Measurements from ENCODE around the gene TRIM52. TPM values are rescaled to one million over a fixed set of nuclear protein-coding genes. Genes with fewer than 3 reads are reported as not detected.

TRIM52 gene
- total RNA-seq, 2 donors from 2014 or later: 5.3 to 5.9 TPM

DNA sequence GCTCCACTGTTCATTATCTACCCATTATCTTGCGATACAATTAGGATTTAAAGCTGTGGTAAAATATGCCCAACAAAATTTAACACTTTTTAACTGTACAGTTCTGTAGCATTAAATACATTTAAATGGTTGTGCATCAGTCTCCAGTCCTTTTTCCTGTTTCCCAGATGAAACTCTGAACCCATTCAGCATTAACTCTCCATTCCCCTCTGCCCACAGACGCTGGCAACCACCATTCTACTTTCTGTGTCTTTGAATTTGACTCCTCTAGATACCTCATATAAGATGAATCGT lies 53.0 kb downstream of the TRIM52 start:
- H3K9me3 ChIP-seq (ENCODE audit: control insufficient read depth, low read length): no peaks in the 10 kb centered on the region
- no peaks in the 10 kb centered on the region for H3K36me3 Mint-ChIP-seq (ENCODE audit: low read depth)
- H3K27ac Mint-ChIP-seq: no peak overlapping the region
- no peaks in the 10 kb centered on the region for H3K36me3 ChIP-seq (ENCODE audit: control insufficient read depth, insufficient read depth, low read length)
- peaks cover 6% of the 10 kb centered on the region for H3K4me1 Mint-ChIP-seq
- H3K4me3 Mint-ChIP-seq: peak overlapping the region; percentile 87
- H3K27me3 ChIP-seq (ENCODE audit: control insufficient read depth, insufficient read depth, low read length, poor library complexity, severe bottlenecking): peaks cover 46% of the 10 kb centered on the region
- peaks cover 43% of the 10 kb centered on the region for H3K27me3 Mint-ChIP-seq (ENCODE audit: insufficient read depth)
- no peaks in the 10 kb centered on the region for H3K9me3 Mint-ChIP-seq
- TF ChIP-seq CTCF (conservative IDR thresholded peaks at IDR 0.05): no peak
- no peaks in the 10 kb centered on the region for H3K4me1 ChIP-seq (ENCODE audit: control insufficient read depth, insufficient read depth, low read length)
- 55 to 57% methylated on average over 2 to 3 of the region's 3 CpGs for WGBS, 2 experiments (ENCODE audit: insufficient coverage in 1 of 2, insufficient read length in 1 of 2)
- H3K9ac ChIP-seq (ENCODE audit: extremely low read depth, low read length, poor library complexity, severe bottlenecking): no peak overlapping the region
- H3K27ac ChIP-seq (ENCODE audit: low read depth, low read length): no peak overlapping the region
- DNase-seq: no peak
- peak overlapping the region; percentile 98 for H3K4me3 ChIP-seq (ENCODE audit: low read length)

- no peak for TF ChIP-seq CTCF (conservative IDR thresholded peaks at IDR 0.05)
- H3K27me3 Mint-ChIP-seq (ENCODE audit: insufficient read depth): peaks cover 44% of the 10 kb centered on the region
- H3K27ac ChIP-seq (ENCODE audit: low read depth, low read length): no peak overlapping the region
These were observed 53.6 kb downstream of the TRIM52 start for GRCh38 chr5:181207214-181207959.

GRCh38 chr5:181205761-181206649 lies 54.9 kb downstream of the TRIM52 start:
- DNase-seq: no peak
- H3K27me3 Mint-ChIP-seq (ENCODE audit: insufficient read depth): peaks cover 56% of the 10 kb centered on the region
- H3K9me3 Mint-ChIP-seq: no peaks in the 10 kb centered on the region
- peaks cover 6% of the 10 kb centered on the region for H3K4me1 Mint-ChIP-seq
- Histone ChIP-seq H3K9ac (ENCODE audit: extremely low read depth, low read length, poor library complexity, severe bottlenecking) (peak overlapping the region; percentile 1), H3K27ac (ENCODE audit: low read depth, low read length) (no peak overlapping the region), H3K4me3 (ENCODE audit: low read length) (peak overlapping the region; percentile 98), H3K27me3 (ENCODE audit: control insufficient read depth, insufficient read depth, low read length, poor library complexity, severe bottlenecking) (peaks cover 53% of the 10 kb centered on the region), H3K4me1 (ENCODE audit: control insufficient read depth, insufficient read depth, low read length) (no peaks in the 10 kb centered on the region), H3K9me3 (ENCODE audit: control insufficient read depth, low read length) (no peaks in the 10 kb centered on the region), H3K36me3 (ENCODE audit: control insufficient read depth, insufficient read depth, low read length) (no peaks in the 10 kb centered on the region)
- no peaks in the 10 kb centered on the region for H3K36me3 Mint-ChIP-seq (ENCODE audit: low read depth)
- no peak for TF ChIP-seq CTCF (conservative IDR thresholded peaks at IDR 0.05)
- 1 to 3% methylated on average over 32 to 37 of the region's 37 CpGs for WGBS, 2 experiments (ENCODE audit: insufficient coverage in 1 of 2, insufficient read length in 1 of 2)
- peak overlapping the region; percentile 87 for H3K4me3 Mint-ChIP-seq
- H3K27ac Mint-ChIP-seq: peak overlapping the region; percentile 87

More at GRCh38 chr5:181207214-181207959, 53.6 kb downstream of the TRIM52 start:
- Mint-ChIP-seq H3K4me3 (peak overlapping the region; percentile 87), H3K27ac (peak overlapping the region; percentile 87), H3K36me3 (ENCODE audit: low read depth) (no peaks in the 10 kb centered on the region), H3K4me1 (peaks cover 6% of the 10 kb centered on the region), H3K9me3 (no peaks in the 10 kb centered on the region)
- DNase-seq: peak; percentile 94
- Histone ChIP-seq H3K9ac (ENCODE audit: extremely low read depth, low read length, poor library complexity, severe bottlenecking) (peak overlapping the region; percentile 82), H3K27me3 (ENCODE audit: control insufficient read depth, insufficient read depth, low read length, poor library complexity, severe bottlenecking) (peaks cover 47% of the 10 kb centered on the region), H3K4me3 (ENCODE audit: low read length) (peak overlapping the region; percentile 98), H3K4me1 (ENCODE audit: control insufficient read depth, insufficient read depth, low read length) (no peaks in the 10 kb centered on the region), H3K36me3 (ENCODE audit: control insufficient read depth, insufficient read depth, low read length) (no peaks in the 10 kb centered on the region), H3K9me3 (ENCODE audit: control insufficient read depth, low read length) (no peaks in the 10 kb centered on the region)
- 0 to 2% methylated on average over 15 to 36 of the region's 36 CpGs for WGBS, 2 experiments (ENCODE audit: insufficient coverage in 1 of 2, insufficient read length in 1 of 2)

Small RNAs within 50 kb of the gene (microRNA-seq; reads per million reads assigned to microRNA genes)
- gene MIR4638 (ENCODE audit: borderline microRNAs expressed): not detected

Other genes starting within 250 kb of the TRIM52 start
- gene BTNL9, start 220.9 kb downstream of the TRIM52 start, total RNA-seq: not detected
- gene OR2V1, start 130.0 kb downstream of the TRIM52 start, total RNA-seq: not detected
- not detected for gene OR2V2, start 113.6 kb downstream of the TRIM52 start, total RNA-seq
- gene TRIM7, start 55.9 kb downstream of the TRIM52 start, total RNA-seq: not detected
- gene TRIM41, start 37.9 kb downstream of the TRIM52 start, total RNA-seq: 10 to 100 TPM; 37.5 to 41.7 TPM
- 1,000 to 10,000 TPM; 1,942 to 1,975 TPM for gene RACK1, start 17.2 kb downstream of the TRIM52 start, total RNA-seq
- not detected for gene OR4F3, start 106.1 kb upstream of the TRIM52 start, total RNA-seq